Measurements from ENCODE around the gene INSRR. TPM values are rescaled to one million over a fixed set of nuclear protein-coding genes. Genes with fewer than 3 reads are reported as not detected.

Gene INSRR
- total RNA-seq, 1 donor from 2014 or later = 0.40 TPM

DNA sequence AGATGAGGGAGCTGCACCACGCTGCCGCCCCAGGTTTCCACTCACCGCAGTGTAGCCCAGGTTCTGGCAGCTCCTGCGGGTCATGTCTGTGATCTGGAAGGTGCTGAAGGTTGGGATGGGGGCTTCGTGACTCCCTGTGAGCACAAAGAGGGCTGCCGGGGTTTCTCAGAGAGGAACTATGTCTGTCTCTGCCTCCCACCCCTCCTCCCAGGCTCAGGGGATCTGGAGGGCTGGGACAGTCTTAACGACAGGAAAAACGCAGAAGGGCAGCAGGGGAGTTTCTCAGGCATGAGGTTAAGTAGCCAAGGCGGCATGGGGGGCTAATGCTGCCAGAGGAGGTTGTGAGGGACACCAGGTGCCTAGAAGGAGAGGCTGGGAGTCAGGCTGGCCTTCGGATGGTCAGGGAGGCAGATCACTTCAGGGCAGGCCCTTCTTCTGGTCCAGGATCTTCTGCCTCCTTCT is 42.9 kb downstream of the INSRR start:
- intact Hi-C loops (cut with DNase I) = no loop called here
- ATAC-seq (ENCODE audit: poor library complexity) (peak; percentile 14), DNase-seq (no peak)

DNA sequence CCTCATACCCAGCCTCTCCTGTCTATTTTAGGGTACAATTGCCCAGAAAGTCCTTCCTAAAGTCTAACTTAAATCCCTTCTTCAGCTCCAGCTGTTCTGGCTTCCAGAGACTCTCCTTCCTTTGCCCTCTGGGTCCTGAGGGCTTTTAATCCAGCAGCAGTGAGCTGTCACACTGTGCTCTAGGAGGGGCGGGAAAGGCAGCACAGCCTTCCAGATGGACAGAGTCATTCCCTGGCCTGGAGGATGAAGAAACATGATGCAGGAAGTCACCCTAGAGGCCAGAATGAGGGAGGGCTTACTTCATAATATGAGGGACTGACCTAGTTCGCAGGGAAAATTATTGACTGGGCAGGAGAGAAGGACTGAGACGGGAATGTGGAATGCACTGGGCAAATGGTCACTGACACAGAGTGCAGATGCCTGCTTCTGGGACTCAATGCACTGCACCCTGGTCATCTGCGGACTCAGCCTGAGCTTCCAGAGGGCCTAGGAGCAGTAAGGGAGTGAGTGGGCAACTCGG is 43.5 kb downstream of the INSRR start:
- DNase-seq = peak; percentile 77
- intact Hi-C loops (cut with DNase I) = no loop called here
- ATAC-seq (ENCODE audit: poor library complexity) = peak; percentile 87

DNA sequence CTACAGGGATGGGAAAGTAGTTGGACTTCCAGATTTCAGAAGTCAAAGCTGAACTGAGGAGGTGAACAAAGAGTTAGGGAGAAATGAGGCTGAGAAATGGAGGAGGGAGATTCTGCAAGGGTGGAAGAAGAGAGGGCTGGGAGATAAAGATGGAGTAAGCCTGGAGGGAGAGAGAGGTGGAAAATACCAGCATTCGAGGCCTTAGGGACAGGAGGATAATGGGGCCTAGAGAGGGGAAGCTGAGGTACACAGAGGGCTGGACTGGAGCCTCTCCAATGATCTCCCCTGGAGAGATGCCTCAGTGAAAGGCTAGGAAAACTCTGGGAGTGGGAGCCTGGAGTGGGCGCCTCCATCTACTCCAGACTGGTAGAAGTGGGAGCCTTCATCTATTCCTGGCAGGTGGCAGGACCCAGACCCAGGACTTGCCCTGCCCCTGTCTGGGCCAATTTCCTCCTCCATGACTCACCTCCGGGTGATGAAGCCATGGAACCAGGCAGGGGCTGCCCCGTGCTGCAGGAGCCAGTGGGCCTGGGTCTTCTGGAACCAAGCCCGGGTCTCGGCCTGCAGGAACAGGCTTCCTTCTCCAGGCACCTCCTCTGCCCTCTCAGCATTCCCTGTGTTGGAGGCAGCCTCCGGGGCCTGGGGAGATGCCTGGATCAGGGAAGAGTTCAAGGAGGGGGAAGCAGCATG is 44.2 kb downstream of the INSRR start:
- no peak for DNase-seq
- intact Hi-C loops (cut with DNase I) = no loop called here
- ATAC-seq (ENCODE audit: poor library complexity) = no peak

DNA sequence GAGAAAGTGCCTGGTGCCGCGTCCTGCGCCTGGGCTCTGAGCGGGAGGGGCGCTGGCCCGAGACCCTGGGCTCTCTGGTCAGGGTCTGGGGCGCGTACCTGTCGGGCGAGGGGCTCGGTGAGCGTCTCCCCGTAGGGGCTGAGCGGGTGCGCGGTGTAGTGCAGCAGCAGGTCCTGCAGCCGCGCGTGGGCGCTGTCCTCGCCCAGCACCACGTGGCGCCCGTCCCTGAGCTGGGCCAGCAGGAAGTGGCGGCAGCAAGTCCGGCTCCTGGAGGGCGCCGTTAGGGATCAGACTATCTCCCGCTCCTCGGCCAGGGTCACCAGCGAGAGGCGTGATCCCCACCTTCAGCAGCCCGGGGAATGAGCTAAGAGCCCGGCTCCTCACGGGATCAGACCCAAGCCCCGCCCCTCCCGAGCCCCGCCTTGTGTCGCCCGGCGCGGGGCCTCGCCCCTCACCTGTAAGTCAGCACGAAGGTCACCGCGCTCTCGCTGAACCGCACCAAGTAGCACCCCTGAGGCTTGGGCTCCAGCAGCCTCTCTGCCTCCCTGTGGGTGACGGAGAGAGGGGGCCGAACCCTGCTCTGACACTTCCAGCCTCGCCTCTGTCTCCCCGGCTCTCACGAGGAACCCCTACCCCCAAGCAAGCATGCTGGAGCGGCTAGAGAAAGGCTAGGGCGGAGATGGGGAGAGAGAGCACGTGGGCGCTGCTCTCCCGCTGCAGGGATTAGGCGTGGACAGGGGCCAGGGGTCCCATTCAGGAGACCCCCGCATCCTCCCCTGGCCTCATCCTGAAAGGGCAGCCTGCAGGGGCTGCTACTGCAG is 45.0 kb downstream of the INSRR start:
- intact Hi-C loops (cut with DNase I) = no loop called here
- peak; percentile 77 for DNase-seq
- ATAC-seq (ENCODE audit: poor library complexity) = peak; percentile 75

DNA sequence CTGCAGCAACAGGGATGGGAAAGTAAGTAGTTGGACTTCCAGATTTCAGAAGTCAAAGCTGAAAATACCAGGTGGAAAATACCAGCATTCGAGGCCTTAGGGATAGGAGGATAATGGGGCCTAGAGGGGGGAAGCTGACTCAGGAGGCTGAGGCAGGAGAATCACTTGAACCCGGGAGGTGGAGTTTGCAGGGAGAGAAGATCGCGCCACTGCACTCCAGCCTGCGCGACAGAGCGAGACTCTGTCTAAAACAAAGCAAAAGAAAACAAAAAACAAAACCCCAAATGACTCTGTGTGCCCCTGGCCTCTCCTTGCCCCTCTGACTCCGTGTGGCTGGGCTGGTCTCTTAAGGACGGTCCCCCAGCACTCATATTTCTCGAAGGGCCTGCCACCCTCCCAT is 45.6 kb downstream of the INSRR start:
- ATAC-seq (ENCODE audit: poor library complexity) = no peak
- intact Hi-C loops (cut with DNase I) = no loop called here

DNA sequence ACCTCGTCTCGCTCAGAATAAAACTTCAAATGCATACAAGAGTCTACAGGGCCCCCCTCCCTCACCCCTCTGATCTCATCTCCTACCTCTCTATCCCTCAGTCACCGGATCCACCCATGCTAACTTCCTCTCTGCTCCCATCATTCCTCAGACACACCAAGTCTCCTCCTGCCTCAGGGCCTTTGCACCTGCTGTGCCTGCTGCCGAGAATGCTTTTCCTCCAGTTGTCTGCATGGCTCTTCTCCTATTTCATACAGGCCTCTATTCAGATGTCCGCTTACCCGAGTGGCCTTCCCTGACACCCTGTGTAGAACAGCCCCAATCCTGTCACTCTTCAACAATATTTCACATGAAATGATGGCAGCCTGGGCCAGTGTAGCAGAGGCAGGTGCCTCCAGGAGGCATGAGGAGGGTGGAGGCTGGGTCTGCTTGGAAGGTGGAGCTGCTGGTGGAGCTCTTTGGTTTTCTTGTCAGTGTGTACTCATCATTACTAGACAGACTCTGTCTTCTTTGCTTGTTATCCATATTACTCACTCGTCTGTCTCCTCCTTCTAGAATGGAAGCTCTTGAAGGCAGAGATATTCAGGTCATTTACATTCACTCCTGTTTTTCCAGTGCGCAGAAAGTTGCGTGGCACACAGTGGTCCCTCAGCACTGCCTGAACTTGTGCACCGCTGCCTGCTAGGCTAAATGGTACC is 46.5 kb downstream of the INSRR start:
- no peak for ATAC-seq (ENCODE audit: poor library complexity)
- DNase-seq = no peak
- intact Hi-C loops (cut with DNase I) = no loop called here

More for the DNA sequence above, 45.6 kb downstream of the INSRR start:
- no peak for DNase-seq

DNA sequence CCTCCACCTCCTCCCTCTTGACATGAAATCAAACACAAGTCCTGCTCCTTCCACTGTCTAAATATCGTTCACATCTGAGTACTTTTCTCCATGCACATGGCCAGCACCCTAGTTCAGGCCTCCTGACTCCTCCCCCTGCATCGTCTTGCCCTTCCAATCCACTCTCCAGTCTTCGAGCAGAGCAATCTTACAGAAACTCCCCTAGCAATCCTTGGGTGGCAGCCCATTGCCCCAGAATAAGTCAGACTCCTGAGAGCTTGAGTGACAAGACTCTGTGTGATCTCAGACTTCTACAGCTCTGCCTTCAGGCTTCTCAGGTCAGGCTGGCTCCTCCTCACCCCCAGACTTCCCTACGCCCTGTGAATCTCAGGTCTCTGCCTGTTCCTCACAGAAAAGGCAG is 47.7 kb downstream of the INSRR start:
- no peak for ATAC-seq (ENCODE audit: poor library complexity)
- intact Hi-C loops (cut with DNase I) = no loop called here
- no peak for DNase-seq

DNA sequence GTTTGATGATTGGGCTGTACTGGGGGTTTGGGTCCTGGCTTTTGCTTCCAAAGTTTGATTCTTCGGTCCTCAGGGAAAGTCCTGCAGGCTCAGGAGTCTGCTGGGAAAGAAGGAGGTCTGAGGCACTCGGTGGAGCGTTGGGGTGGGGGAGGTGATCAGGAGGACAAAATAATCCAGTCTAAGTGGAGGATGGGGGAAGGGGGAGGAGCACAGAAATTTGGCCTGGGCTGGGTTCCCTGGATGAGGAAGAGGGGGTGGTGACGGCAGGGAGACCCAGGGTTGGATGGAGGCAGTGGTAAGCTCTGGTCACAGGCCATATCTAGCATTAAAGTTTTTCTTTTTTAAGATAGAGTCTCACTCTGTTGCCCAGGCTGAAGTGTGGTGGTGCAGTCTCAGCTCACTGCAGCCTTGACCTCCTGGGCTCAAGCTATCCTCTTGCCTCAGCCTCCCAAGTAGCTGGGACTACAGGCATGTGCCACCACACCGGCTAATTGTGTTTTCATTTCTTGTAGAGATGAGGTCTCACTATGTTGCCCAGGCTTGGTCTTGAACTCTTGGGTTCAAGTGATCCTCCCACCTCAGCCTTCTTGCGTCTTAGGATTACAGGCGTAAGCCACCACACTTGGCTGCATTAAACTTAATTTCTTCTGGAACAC is 49.1 kb downstream of the INSRR start:
- DNase-seq (no peak), ATAC-seq (ENCODE audit: poor library complexity) (no peak)
- intact Hi-C loops (cut with DNase I) = no loop called here

DNA sequence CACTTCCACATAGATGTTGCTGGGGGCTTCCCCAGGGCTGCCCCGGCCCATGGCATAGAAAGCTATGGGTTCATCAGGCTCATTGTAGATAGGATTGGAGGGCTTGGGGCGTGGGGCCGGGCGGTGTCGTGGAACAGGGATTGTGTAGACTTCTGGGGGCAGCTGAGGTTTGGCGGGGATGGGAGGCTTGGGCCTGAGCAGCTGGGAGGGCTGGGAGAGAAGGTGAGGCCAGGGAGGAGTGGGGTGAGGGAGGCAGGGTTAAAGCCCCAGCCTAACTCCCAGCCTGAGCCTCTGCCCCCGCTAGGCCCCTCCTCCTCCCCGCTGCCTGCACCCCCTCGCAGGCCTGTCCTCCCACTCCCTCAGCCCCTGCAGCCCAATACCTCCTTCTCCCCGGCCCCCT is 49.6 kb downstream of the INSRR start:
- DNase-seq (no peak), ATAC-seq (ENCODE audit: poor library complexity) (no peak)
- intact Hi-C loops (cut with DNase I) = no loop called here

DNA sequence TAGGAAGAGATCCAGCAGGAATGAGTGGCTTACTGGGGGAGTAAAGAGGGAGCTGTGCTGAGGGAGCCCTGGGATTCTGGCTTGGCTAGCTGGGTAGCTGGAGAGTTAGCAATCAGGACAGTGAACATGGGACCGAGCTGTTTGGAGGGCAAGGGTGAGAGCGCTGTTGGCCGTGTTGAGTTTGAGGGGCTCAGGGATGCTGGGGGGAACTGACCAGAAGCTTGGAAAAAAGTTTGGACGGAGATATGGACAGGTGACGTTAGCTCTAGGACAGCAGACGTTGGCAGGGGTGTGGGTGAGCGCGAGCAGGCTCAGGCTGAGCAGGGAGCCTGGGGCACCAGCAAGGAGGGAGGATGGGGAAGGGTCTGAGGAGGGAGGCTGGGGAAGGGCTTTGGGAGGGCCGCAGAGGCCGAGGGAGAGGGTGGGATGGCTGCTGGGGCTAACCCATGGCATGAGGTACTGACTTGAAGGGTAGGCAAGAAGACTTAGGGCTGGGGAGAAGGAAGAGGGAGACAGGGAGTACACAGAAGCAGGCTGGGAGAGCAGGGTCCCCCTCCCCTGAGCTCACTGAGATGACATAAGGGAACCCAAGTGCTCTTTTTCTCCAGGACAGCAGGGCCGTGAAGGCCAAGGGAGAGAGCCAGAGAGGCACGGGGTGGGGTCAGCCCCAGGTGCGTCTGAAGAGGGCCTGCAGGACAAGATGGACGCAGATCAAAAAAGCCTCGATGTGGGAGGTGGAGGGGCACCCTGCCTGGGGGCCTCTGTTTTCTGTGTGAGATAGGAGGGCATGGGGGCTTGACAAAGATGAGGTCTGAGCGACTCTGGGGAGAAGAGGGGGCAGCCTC is 50.5 kb downstream of the INSRR start:
- no peak for DNase-seq
- no peak for ATAC-seq (ENCODE audit: poor library complexity)
- intact Hi-C loops (cut with DNase I) = no loop called here

DNA sequence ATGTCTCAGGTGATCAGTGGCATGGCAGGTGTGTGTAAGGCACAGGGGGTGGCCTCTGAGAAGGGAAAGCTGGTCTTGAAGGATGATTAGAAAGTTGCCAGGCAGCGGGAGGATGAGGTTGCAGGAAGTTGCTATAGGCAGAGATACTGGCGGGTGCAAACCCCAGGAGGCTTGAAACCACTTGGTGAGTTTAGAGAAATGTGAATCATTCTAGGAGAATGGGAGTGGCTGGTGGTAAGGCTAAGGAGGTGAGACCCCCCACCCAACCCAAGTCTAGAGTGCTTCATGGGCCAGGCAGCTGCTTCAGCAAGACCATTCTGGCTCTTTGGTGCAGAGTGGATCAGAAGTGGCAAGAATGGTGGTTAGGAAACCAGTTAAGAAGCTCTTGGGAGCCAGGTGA is 51.3 kb downstream of the INSRR start:
- intact Hi-C loops (cut with DNase I) = no loop called here
- no peak for ATAC-seq (ENCODE audit: poor library complexity)
- DNase-seq = no peak

DNA sequence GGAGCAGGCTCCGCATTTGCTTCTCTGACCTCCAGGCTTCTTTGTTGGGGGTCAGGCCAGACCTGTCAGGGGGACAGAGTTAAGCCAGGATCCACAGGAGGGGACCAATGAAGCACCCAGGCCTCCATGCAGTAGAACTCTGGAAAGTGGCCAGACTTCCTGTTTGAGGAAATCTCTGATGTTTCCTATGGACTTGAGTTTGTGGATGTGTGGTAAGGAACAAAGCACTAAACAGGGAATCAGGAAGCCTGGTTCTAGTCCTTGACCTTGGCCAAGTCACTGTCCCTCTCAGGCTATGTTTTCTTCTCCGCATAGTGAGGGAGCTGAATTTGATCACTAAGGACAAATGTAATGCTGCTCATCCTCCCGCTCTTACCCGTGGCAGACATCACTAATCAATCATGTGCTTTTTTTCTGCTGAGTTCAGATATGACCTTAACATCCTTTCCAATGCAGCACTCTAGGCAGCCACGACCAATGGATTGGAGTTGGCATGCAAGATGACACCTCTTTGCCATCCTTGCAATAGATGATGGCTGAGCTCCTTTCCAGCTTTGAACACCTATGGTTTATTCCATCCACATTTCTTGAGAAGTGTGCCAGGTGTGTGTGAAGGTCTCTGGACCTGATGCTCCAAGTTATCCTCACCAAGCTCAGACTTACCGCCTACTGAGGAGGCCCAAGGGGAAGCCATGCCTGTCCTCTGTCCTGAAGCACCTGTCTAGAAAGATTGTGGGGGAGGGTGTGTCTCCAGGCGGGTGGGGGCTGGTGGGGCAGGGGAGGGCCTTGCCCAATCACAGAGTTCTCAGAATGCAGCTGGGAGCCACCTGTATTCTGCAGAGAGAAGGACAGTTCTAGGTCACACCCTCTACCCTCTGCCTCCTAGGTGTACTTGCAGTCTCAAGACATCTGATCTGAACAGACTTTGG is 52.1 kb downstream of the INSRR start:
- intact Hi-C loops (cut with DNase I) = no loop called here
- ATAC-seq (ENCODE audit: poor library complexity) = no peak
- no peak for DNase-seq

DNA sequence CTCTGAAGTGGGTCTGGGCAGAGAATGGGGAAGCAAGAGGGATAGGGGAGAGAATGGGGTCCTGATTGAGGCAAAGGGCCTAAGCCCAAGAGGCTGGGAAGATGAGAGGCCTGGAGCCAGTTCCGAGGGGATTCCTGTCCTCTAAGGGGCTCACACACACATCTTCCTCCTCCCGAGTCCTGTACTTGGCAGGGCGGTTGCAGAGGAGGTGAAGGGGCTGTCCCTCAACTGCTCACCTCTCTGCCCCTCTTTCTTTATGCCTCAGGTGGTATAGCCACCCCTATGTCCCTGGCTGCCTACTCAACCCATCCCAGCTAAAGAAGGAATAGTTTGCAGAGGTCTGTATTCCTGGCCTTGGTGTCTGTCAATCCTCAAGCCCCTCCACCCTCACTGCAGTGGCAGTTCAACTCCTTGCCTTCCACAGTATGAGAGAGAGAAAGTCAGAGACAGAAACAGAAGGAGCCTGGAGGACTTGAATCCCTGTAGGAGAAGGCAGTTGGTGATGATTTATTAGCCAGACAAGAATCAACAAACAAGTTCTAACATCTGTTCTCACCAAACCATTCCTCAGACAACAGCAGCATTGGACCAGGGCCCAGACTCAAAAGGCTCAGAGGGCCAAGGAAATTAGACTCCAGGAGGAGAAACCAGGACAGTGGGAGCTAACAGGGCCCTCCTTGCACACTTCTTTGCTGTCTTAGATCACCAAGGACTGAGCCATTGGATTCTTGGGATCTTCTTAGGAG is 53.0 kb downstream of the INSRR start:
- intact Hi-C loops (cut with DNase I) = no loop called here
- peak; percentile 68 for DNase-seq
- peak; percentile 54 for ATAC-seq (ENCODE audit: poor library complexity)

DNA sequence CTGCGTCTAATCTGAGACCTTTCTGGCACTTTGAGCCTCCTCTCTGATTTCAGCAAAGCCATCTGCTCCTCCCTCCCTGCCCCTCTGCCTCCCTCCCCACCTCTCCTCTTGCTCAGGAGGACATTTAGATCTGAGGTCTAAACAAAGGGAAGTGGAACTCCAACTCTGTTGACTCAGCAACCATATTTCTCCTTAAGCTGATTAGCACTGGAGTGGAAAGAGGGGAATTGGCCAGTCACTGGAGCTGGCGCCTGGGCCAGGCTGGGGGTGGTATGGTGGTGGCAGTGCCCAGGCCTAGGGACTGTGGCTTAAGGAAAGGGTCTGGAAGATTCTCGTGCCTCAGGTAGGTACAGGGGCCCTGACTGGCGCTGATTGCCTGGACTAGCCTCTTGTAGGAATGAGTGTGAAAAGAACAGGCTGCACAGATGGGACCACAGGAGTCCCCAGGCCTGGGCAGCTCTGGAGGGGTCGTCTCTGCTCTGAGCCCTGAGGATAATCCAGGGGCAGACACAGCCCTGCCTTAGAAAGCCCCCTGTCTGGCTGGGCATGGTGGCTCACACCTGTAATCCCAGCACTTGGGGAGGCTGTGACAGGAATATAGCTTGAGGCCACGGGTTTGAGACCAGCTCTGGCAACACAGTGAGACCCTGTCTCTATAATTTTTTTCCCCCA is 54.2 kb downstream of the INSRR start:
- ATAC-seq (ENCODE audit: poor library complexity) = no peak
- intact Hi-C loops (cut with DNase I) = loop anchor here (5.0 kb wide), 1 partner anchor 53 kb away; the partner anchor contains the start of gene INSRR
- no peak for DNase-seq

DNA sequence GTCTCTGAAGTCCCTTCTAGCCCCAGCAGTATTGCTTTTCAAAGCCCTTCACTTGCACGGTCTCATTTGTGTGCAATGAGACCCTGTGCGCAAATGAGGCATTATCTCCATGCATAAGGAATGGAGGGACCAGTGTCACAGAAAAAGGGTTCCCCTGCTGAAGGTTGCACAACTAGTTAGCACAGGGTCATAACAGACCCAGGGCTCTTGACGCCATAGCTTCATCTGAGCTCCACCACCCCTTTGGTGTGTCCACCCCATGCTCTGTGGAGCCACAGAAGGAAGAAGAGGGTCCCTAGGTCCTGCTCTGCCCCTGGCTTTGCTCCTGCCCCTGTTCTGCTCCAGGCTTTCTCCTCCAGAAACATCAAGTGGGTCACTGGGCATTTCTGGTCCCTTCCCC is 54.9 kb downstream of the INSRR start:
- DNase-seq = no peak
- intact Hi-C loops (cut with DNase I) = loop anchor here (5.0 kb wide), 1 partner anchor 53 kb away; the partner anchor contains the start of gene INSRR
- no peak for ATAC-seq (ENCODE audit: poor library complexity)

Measured in Right ventricle myocardium superior (tissue), 1 donor.